ENCODE data around the gene HBD. TPM values are rescaled to one million over a fixed set of nuclear protein-coding genes. Genes with fewer than 3 reads are reported as not detected.

HBD gene
- total and polyA plus RNA-seq, 9 of the 15 experiments (the other 6 are each of a cell fraction or from before 2014, with no cell fraction given): 11.8 to 169 (median 36.0) TPM

GRCh38 chr11:5267033-5267563, 32.8 kb upstream of the HBD start (continued):
- TF ChIP-seq ARID3A (IDR thresholded peaks at IDR 0.05; ENCODE audit: borderline replicate concordance, low read depth, low read length) (no peak), KHSRP (IDR thresholded peaks at IDR 0.05) (peak; percentile 63; the same call in 1 of the 2 replicates), POLR2G (IDR thresholded peaks at IDR 0.05; ENCODE audit: low read depth, low read length) (peak; percentile 40), SPI1 (IDR thresholded peaks at IDR 0.05; ENCODE audit: borderline replicate concordance, low read depth, low read length) (peak; percentile 54; the same call in 1 of the 2 replicates), CBFA2T2 (conservative IDR thresholded peaks at IDR 0.05) (peak; percentile 40), NR3C1 (CRISPR knock-in tag; IDR thresholded peaks at IDR 0.05) (no peak), GATAD2A (IDR thresholded peaks at IDR 0.05) (peak; percentile 25; the same call in 1 of the 2 replicates), FOSL1 (tag; conservative IDR thresholded peaks at IDR 0.05) (peak; percentile 36; the same call in 1 of the 2 replicates), ZBTB40 (IDR thresholded peaks at IDR 0.05) (peak; percentile 72), ZBTB40 (CRISPR knock-in tag; IDR thresholded peaks at IDR 0.05) (no peak), HLTF (IDR thresholded peaks at IDR 0.05) (0 out of 2 replicates have a peak, but pooled peaks have one; percentile 28), RUNX1 (IDR thresholded peaks at IDR 0.05; ENCODE audit: low read depth) (no peak), RCOR1 (IDR thresholded peaks at IDR 0.05; ENCODE audit: borderline replicate concordance in 1 of 2, low read depth in 2 of 2, low read length in 2 of 2) (peak in 1 of 2 experiments; percentile 90; a peak in 2 of 4 replicates), TEAD4 (IDR thresholded peaks at IDR 0.05; ENCODE audit: low read length) (peak; percentile 52; the same call in 1 of the 2 replicates), TEAD4 (CRISPR knock-in tag; IDR thresholded peaks at IDR 0.05; ENCODE audit: borderline replicate concordance) (no peak), C11orf30 (IDR thresholded peaks at IDR 0.05; ENCODE audit: low read depth) (peak; percentile 34; the same call in 1 of the 2 replicates), HDAC1 (IDR thresholded peaks at IDR 0.05) (peak; percentile 73 to 77; a peak in 3 of 4 replicates), DPF2 (IDR thresholded peaks at IDR 0.05) (peak; percentile 59; the same call in 1 of the 2 replicates), EHMT2 (IDR thresholded peaks at IDR 0.05) (0 out of 2 replicates have a peak, but pooled peaks have one; percentile 43), SMARCA4 (IDR thresholded peaks at IDR 0.05) (0 out of 2 replicates have a peak, but pooled peaks have one; percentile 34), NCOR1 (IDR thresholded peaks at IDR 0.05) (peak; percentile 51; the same call in 1 of the 2 replicates)

All from K562 (cell line).